Mucosa of rectum (tissue), 2 donors: ENCODE measurements around the gene SLC29A3.

Source experiments
- H3K27ac ChIP-seq, 2 donors: one replicate each; pipeline ENCODE4 v1.7.0; 2013; ENCODE audit warnings: inconsistent platforms in 2 of 2, low read depth in 2 of 2, low read length in 2 of 2
- H3K27me3 ChIP-seq, 2 donors: one replicate each; pipeline ENCODE4 v1.7.0; 2013; ENCODE audit warnings: low read length in 2 of 2; ENCODE audit not compliant: control insufficient read depth in 2 of 2, insufficient read depth in 2 of 2
- H3K36me3 ChIP-seq, 2 donors: one replicate each; pipeline ENCODE4 v1.7.0; 2013; ENCODE audit warnings: low read length in 2 of 2; ENCODE audit not compliant: control insufficient read depth in 2 of 2, insufficient read depth in 2 of 2
- H3K4me1 ChIP-seq, 2 donors: one replicate each; pipeline ENCODE4 v1.7.0; 2013; ENCODE audit warnings: low read length in 2 of 2, mild to moderate bottlenecking in 1 of 2; ENCODE audit not compliant: control insufficient read depth in 2 of 2, insufficient read depth in 2 of 2
- H3K4me3 ChIP-seq, 2 donors: one replicate each; pipeline ENCODE4 v1.7.0; 2013; ENCODE audit warnings: low read length in 2 of 2
- H3K9ac ChIP-seq, 2 donors: one replicate each; pipeline ENCODE4 v1.7.0; 2013; ENCODE audit warnings: low read length in 2 of 2, low read depth in 1 of 2, mild to moderate bottlenecking in 1 of 2
- H3K9me3 ChIP-seq, 2 donors: one replicate each; pipeline ENCODE4 v1.7.0; 2013; ENCODE audit warnings: low read length in 2 of 2; ENCODE audit not compliant: control insufficient read depth in 2 of 2
- donor health status: healthy.
- donor health status: Normal muscosa, but diverticular disease.

Gene SLC29A3

GRCh38 chr10:71332466-71332865, 13.4 kb downstream of the SLC29A3 start:
- H3K36me3 ChIP-seq: peaks cover 0 to 3% of the 10 kb centered on the region in 2 donors
- no peak overlapping the region for H3K9ac ChIP-seq
- no peaks in the 10 kb centered on the region for H3K9me3 ChIP-seq
- H3K4me3 ChIP-seq: no peak overlapping the region
- peaks cover 7 to 10% of the 10 kb centered on the region in 2 donors for H3K4me1 ChIP-seq
- no peak overlapping the region for H3K27ac ChIP-seq
- H3K27me3 ChIP-seq: no peaks in the 10 kb centered on the region

GRCh38 chr10:71333129-71333887, 14.2 kb downstream of the SLC29A3 start:
- H3K9ac ChIP-seq: no peak overlapping the region
- peaks cover 0 to 3% of the 10 kb centered on the region in 2 donors for H3K36me3 ChIP-seq
- H3K9me3 ChIP-seq: no peaks in the 10 kb centered on the region
- H3K27ac ChIP-seq: peak overlapping the region in 1 of 2 donors; percentile 34
- H3K27me3 ChIP-seq: no peaks in the 10 kb centered on the region
- peaks cover 7 to 10% of the 10 kb centered on the region in 2 donors for H3K4me1 ChIP-seq
- H3K4me3 ChIP-seq: no peak overlapping the region

GRCh38 chr10:71334221-71334791, 15.2 kb downstream of the SLC29A3 start:
- Histone ChIP-seq H3K4me3 (no peak overlapping the region), H3K27ac (no peak overlapping the region), H3K27me3 (no peaks in the 10 kb centered on the region), H3K9me3 (no peaks in the 10 kb centered on the region), H3K4me1 (peaks cover 7 to 10% of the 10 kb centered on the region in 2 donors), H3K9ac (no peak overlapping the region), H3K36me3 (peaks cover 0 to 3% of the 10 kb centered on the region in 2 donors)

GRCh38 chr10:71335173-71335708, 16.2 kb downstream of the SLC29A3 start:
- no peaks in the 10 kb centered on the region for H3K27me3 ChIP-seq
- H3K9me3 ChIP-seq: no peaks in the 10 kb centered on the region
- peaks cover 12 to 14% of the 10 kb centered on the region in 2 donors for H3K4me1 ChIP-seq
- H3K4me3 ChIP-seq: no peak overlapping the region
- no peak overlapping the region for H3K9ac ChIP-seq
- peaks cover 2 to 3% of the 10 kb centered on the region in 2 donors for H3K36me3 ChIP-seq
- H3K27ac ChIP-seq: no peak overlapping the region

GRCh38 chr10:71336632-71337031, 17.6 kb downstream of the SLC29A3 start:
- peaks cover 2 to 3% of the 10 kb centered on the region in 2 donors for H3K36me3 ChIP-seq
- H3K4me3 ChIP-seq: no peak overlapping the region
- H3K27ac ChIP-seq: no peak overlapping the region
- H3K27me3 ChIP-seq: no peaks in the 10 kb centered on the region
- peaks cover 12 to 14% of the 10 kb centered on the region in 2 donors for H3K4me1 ChIP-seq
- H3K9ac ChIP-seq: no peak overlapping the region
- no peaks in the 10 kb centered on the region for H3K9me3 ChIP-seq

GRCh38 chr10:71337219-71337701, 18.2 kb downstream of the SLC29A3 start:
- Histone ChIP-seq H3K4me1 (peaks cover 13 to 14% of the 10 kb centered on the region in 2 donors), H3K27ac (no peak overlapping the region), H3K4me3 (no peak overlapping the region), H3K27me3 (no peaks in the 10 kb centered on the region), H3K9me3 (no peaks in the 10 kb centered on the region), H3K9ac (no peak overlapping the region), H3K36me3 (peaks cover 2 to 3% of the 10 kb centered on the region in 2 donors)

GRCh38 chr10:71338728-71339495, 19.9 kb downstream of the SLC29A3 start:
- H3K4me1 ChIP-seq: peaks cover 27 to 29% of the 10 kb centered on the region in 2 donors
- H3K27ac ChIP-seq: no peak overlapping the region
- H3K36me3 ChIP-seq: peaks cover 2 to 3% of the 10 kb centered on the region in 2 donors
- no peaks in the 10 kb centered on the region for H3K9me3 ChIP-seq
- no peak overlapping the region for H3K4me3 ChIP-seq
- no peaks in the 10 kb centered on the region for H3K27me3 ChIP-seq
- no peak overlapping the region for H3K9ac ChIP-seq

GRCh38 chr10:71339796-71340589, 20.9 kb downstream of the SLC29A3 start:
- Histone ChIP-seq H3K4me3 (no peak overlapping the region), H3K36me3 (peaks cover 2 to 3% of the 10 kb centered on the region in 2 donors), H3K27me3 (no peaks in the 10 kb centered on the region), H3K9me3 (no peaks in the 10 kb centered on the region), H3K4me1 (peaks cover 30 to 36% of the 10 kb centered on the region in 2 donors), H3K27ac (no peak overlapping the region), H3K9ac (no peak overlapping the region)

- Histone ChIP-seq H3K36me3 (peaks cover 2 to 3% of the 10 kb centered on the region in 2 donors), H3K9ac (no peak overlapping the region), H3K4me1 (peaks cover 27 to 33% of the 10 kb centered on the region in 2 donors)
Observed at GRCh38 chr10:71342573-71343391, 23.7 kb downstream of the SLC29A3 start.

More at GRCh38 chr10:71342573-71343391, 23.7 kb downstream of the SLC29A3 start:
- peak overlapping the region; percentile 61 to 74 for H3K27ac ChIP-seq
- H3K9me3 ChIP-seq: no peaks in the 10 kb centered on the region
- no peaks in the 10 kb centered on the region for H3K27me3 ChIP-seq
- no peak overlapping the region for H3K4me3 ChIP-seq
